NCI-H748 (cell line): ENCODE measurements around the gene TMPRSS2.

Experiments used
- DNase-seq: peaks from one replicate; lab custom pipeline; 2025; ENCODE audit not compliant: unreplicated experiment; lab: John Stamatoyannopoulos, UW

The TMPRSS2 gene

GRCh38 chr21:41507521-41508414, at the start of gene TMPRSS2:
TSS of gene TMPRSS2 (minus strand) at chr21:41508158. CDS start at chr21:41498133, 10,025 bp downstream.
- DNase-seq: peak; percentile 30

- no peak for DNase-seq
These were observed 47.1 kb upstream of the TMPRSS2 start for GRCh38 chr21:41555057-41555456.

GRCh38 chr21:41552254-41552653, 44.3 kb upstream of the TMPRSS2 start:
- DNase-seq: no peak

GRCh38 chr21:41548781-41549180, 40.8 kb upstream of the TMPRSS2 start:
- no peak for DNase-seq

GRCh38 chr21:41547111-41547510, 39.2 kb upstream of the TMPRSS2 start:
- no peak for DNase-seq

GRCh38 chr21:41545500-41546359, 37.8 kb upstream of the TMPRSS2 start:
- DNase-seq: no peak

- DNase-seq: no peak
These were observed 34.8 kb upstream of the TMPRSS2 start for GRCh38 chr21:41542727-41543126.

- no peak for DNase-seq
These were observed 29.4 kb upstream of the TMPRSS2 start for GRCh38 chr21:41537356-41537755.

GRCh38 chr21:41536827-41537103, 28.8 kb upstream of the TMPRSS2 start:
- DNase-seq: no peak

- no peak for DNase-seq
These were observed 28.3 kb upstream of the TMPRSS2 start for GRCh38 chr21:41536076-41536826.

- no peak for DNase-seq
These were observed 22.4 kb upstream of the TMPRSS2 start for GRCh38 chr21:41530366-41530765.

- DNase-seq: no peak
These were observed 21.8 kb upstream of the TMPRSS2 start for GRCh38 chr21:41529769-41530168.

GRCh38 chr21:41526478-41527087, 18.6 kb upstream of the TMPRSS2 start:
- no peak for DNase-seq

- no peak for DNase-seq
These were observed 15.2 kb upstream of the TMPRSS2 start for GRCh38 chr21:41523175-41523574.

GRCh38 chr21:41521489-41522027, 13.6 kb upstream of the TMPRSS2 start:
- DNase-seq: no peak

- no peak for DNase-seq
These were observed 12.8 kb upstream of the TMPRSS2 start for GRCh38 chr21:41520560-41521442.

- DNase-seq: no peak
These were observed 12.0 kb upstream of the TMPRSS2 start for GRCh38 chr21:41519806-41520559.

- DNase-seq: no peak
These were observed 10.8 kb upstream of the TMPRSS2 start for GRCh38 chr21:41518757-41519156.

- peak; percentile 3 for DNase-seq
These were observed 3.9 kb upstream of the TMPRSS2 start for GRCh38 chr21:41511858-41512257.
